H1 (cell line): ENCODE data around the gene PTS. TPM values are rescaled to one million over a fixed set of nuclear protein-coding genes. Genes with fewer than 3 reads are reported as not detected.
A peak's percentile ranks its signal among the peaks of the same experiment; 100 is the strongest.

ENCODE experiments used
- CTCF ChIA-PET: fragments of 300-600 bp; sonication (Branson Sonifier 250); formaldehyde crosslinking; loops from one replicate; lab custom pipeline; 2021; ENCODE audit not compliant: partially characterized antibody; lab: Charles Lee
- POLR2A ChIA-PET: fragments of 300-600 bp; sonication (Branson Sonifier 250); formaldehyde crosslinking; loops from one replicate; lab custom pipeline; 2021; ENCODE audit warnings: inconsistent platforms; ENCODE audit not compliant: partially characterized antibody; lab: Charles Lee
- DNase-seq, 2 experiments: peaks; one replicate each; pipeline versions ENCODE4 v3.0.0 to v3.0.0-alpha.2; 2010 to 2022; ENCODE audit warnings: low spot score in 2 of 2, low read depth in 1 of 2, mixed read lengths in 1 of 2
- FAIRE-seq: peaks from 2 replicates; lab custom pipeline; 2011; peaks lifted over from hg19 to GRCh38; lab: Jason Lieb, UNC
- H2AFZ ChIP-seq: 2 replicates; pipeline ENCODE4 v1.8.1; 2012; ENCODE audit warnings: low read length, inconsistent platforms
- H2AK5ac ChIP-seq: 2 replicates; pipeline ENCODE4 v1.6.1; 2013; ENCODE audit warnings: low read depth, low read length
- H2BK120ac ChIP-seq: replicated peaks from 2 replicates; pipeline ENCODE3; 2013; ENCODE audit warnings: low read depth, low read length, inconsistent platforms
- H2BK12ac ChIP-seq: 2 replicates; pipeline ENCODE4 v1.6.1; 2013; ENCODE audit warnings: low read depth, low read length
- H2BK15ac ChIP-seq: 2 replicates; pipeline ENCODE4 v1.6.1; 2013; ENCODE audit warnings: low read length
- H2BK20ac ChIP-seq: 2 replicates; pipeline ENCODE4 v1.6.1; 2013; ENCODE audit warnings: low read length
- H2BK5ac ChIP-seq: 2 replicates; pipeline ENCODE4 v1.6.1; 2013; ENCODE audit warnings: low read depth, low read length
- H3K14ac ChIP-seq: 2 replicates; pipeline ENCODE4 v1.6.1; 2013; ENCODE audit warnings: inconsistent platforms; ENCODE audit not compliant: insufficient read length
- H3K18ac ChIP-seq: 2 replicates; pipeline ENCODE4 v1.6.1; 2013; ENCODE audit warnings: low read length; ENCODE audit errors: extremely low read depth
- H3K23ac ChIP-seq: 2 replicates; pipeline ENCODE4 v1.6.1; 2013; ENCODE audit warnings: inconsistent platforms; ENCODE audit not compliant: insufficient read length
- H3K23me2 ChIP-seq: 2 replicates; pipeline ENCODE4 v1.6.1; 2013; ENCODE audit warnings: low read depth, low read length
- H3K27ac ChIP-seq: 2 replicates; pipeline ENCODE4 v1.6.1; 2011; ENCODE audit warnings: low read depth, low read length, inconsistent platforms
- H3K27me3 ChIP-seq, 4 experiments: replicated peaks in 1 of 4; 1 replicate in 1 of 4; 2 replicates in 3 of 4; pipeline versions ENCODE4 v1.6.1 to v1.8.1; 2011 to 2013; ENCODE audit warnings: low read length in 3 of 4, mild to moderate bottlenecking in 3 of 4, inconsistent platforms in 2 of 4, mixed read lengths in 2 of 4, moderate library complexity in 1 of 4; ENCODE audit not compliant: control insufficient read depth in 3 of 4, insufficient read depth in 3 of 4; ENCODE audit errors: extremely low read depth in 1 of 4
- H3K36me3 ChIP-seq, 4 experiments: 2 replicates each; pipeline versions ENCODE4 v1.6.1 to v1.8.1; 2011 to 2013; ENCODE audit warnings: mild to moderate bottlenecking in 4 of 4, low read length in 3 of 4, moderate library complexity in 2 of 4, control low read depth in 1 of 4, inconsistent platforms in 1 of 4; ENCODE audit not compliant: insufficient read depth in 4 of 4, control insufficient read depth in 2 of 4
- H3K4ac ChIP-seq: replicated peaks from 2 replicates; pipeline ENCODE3; 2013; ENCODE audit warnings: low read length, low read depth, mixed read lengths, inconsistent platforms; ENCODE audit not compliant: insufficient read length
- H3K4me1 ChIP-seq, 4 experiments: replicated peaks in 1 of 4; 1 replicate in 1 of 4; 2 replicates in 3 of 4; pipeline versions ENCODE4 v1.6.1 to v1.8.1; 2011 to 2013; ENCODE audit warnings: low read length in 3 of 4, inconsistent platforms in 2 of 4, mixed read lengths in 1 of 4; ENCODE audit not compliant: insufficient read depth in 4 of 4, control insufficient read depth in 3 of 4
- H3K4me2 ChIP-seq, 2 experiments: 2 replicates each; pipeline versions ENCODE4 v1.6.1 to v1.8.1; 2011 to 2013; ENCODE audit warnings: low read depth in 2 of 2, low read length in 2 of 2, control low read depth in 1 of 2, inconsistent platforms in 1 of 2, mild to moderate bottlenecking in 1 of 2; ENCODE audit not compliant: insufficient read depth in 1 of 2
- H3K4me3 ChIP-seq, 4 experiments: fragments of 200-600, 300-600 bp in 1 of 4; sonication (generic), shearing (Covaris generic), sonication (Bioruptor Twin) in 1 of 4; 2 replicates each; pipeline versions ENCODE4 v1.5.1 to v1.8.1; 2011 to 2016; ENCODE audit warnings: low read length in 4 of 4, low read depth in 3 of 4, control low read depth in 2 of 4, inconsistent platforms in 2 of 4, mild to moderate bottlenecking in 2 of 4, mixed read lengths in 1 of 4, moderate library complexity in 1 of 4; ENCODE audit not compliant: insufficient read depth in 2 of 4; ENCODE audit errors: extremely low read depth in 1 of 4
- H3K56ac ChIP-seq: replicated peaks from 2 replicates; pipeline ENCODE3; 2013; ENCODE audit warnings: low read depth, mild to moderate bottlenecking, mixed read lengths, low read length, inconsistent platforms; ENCODE audit not compliant: insufficient read length
- H3K79me1 ChIP-seq: 2 replicates; pipeline ENCODE4 v1.6.1; 2013; ENCODE audit warnings: low read depth, low read length, control low read depth
- H3K79me2 ChIP-seq, 2 experiments: 2 replicates each; pipeline versions ENCODE4 v1.6.1 to v1.8.1; 2012 to 2013; ENCODE audit warnings: low read length in 2 of 2, mild to moderate bottlenecking in 2 of 2, inconsistent platforms in 1 of 2; ENCODE audit not compliant: insufficient read depth in 2 of 2, control insufficient read depth in 1 of 2
- H3K9ac ChIP-seq, 4 experiments: replicated peaks in 1 of 4; 1 replicate in 1 of 4; 2 replicates in 3 of 4; pipeline versions ENCODE4 v1.6.1 to v1.8.1; 2011 to 2013; ENCODE audit warnings: low read depth in 3 of 4, low read length in 3 of 4, control low read depth in 2 of 4, mild to moderate bottlenecking in 2 of 4, moderate library complexity in 2 of 4, inconsistent platforms in 1 of 4; ENCODE audit errors: extremely low read depth in 1 of 4
- H3K9me3 ChIP-seq, 2 experiments: 2 replicates each; pipeline versions ENCODE4 v1.6.1 to v1.8.1; 2012 to 2013; ENCODE audit warnings: mild to moderate bottlenecking in 2 of 2, moderate library complexity in 2 of 2, control low read depth in 1 of 2, inconsistent platforms in 1 of 2, low read depth in 1 of 2, low read length in 1 of 2, mixed read lengths in 1 of 2; ENCODE audit not compliant: insufficient read depth in 2 of 2
- H4K20me1 ChIP-seq, 2 experiments: replicated peaks in 1 of 2; 2 replicates each; pipeline versions ENCODE3 to v1.8.1; 2011 to 2013; ENCODE audit warnings: inconsistent platforms in 2 of 2, low read length in 2 of 2, mild to moderate bottlenecking in 1 of 2; ENCODE audit not compliant: insufficient read depth in 2 of 2, control insufficient read depth in 1 of 2
- H4K5ac ChIP-seq: 2 replicates; pipeline ENCODE4 v1.6.1; 2013; ENCODE audit warnings: low read length, low read depth, mixed read lengths, inconsistent platforms; ENCODE audit not compliant: insufficient read length
- H4K8ac ChIP-seq: 2 replicates; pipeline ENCODE4 v1.8.0; 2013; ENCODE audit warnings: mild to moderate bottlenecking, moderate library complexity, low read length, inconsistent platforms; ENCODE audit not compliant: insufficient read depth; ENCODE audit errors: extremely low read depth
- H4K91ac ChIP-seq: replicated peaks from 2 replicates; pipeline ENCODE3; 2013; ENCODE audit warnings: low read length, mixed read lengths, inconsistent platforms; ENCODE audit not compliant: insufficient read length
- BACH1 ChIP-seq: IDR thresholded peaks from 2 replicates; pipeline ENCODE4 v1.6.1; 2012; ENCODE audit warnings: low read length, improper control_type of control experiment
- BRCA1 ChIP-seq: IDR thresholded peaks from 2 replicates; pipeline ENCODE4 v1.6.1; 2012; ENCODE audit warnings: low read depth, low read length, improper control_type of control experiment
- HDAC6 ChIP-seq: IDR thresholded peaks from one replicate; pipeline ENCODE4 v1.7.1; 2012; ENCODE audit warnings: low read depth, mild to moderate bottlenecking, inconsistent platforms, low read length, moderate library complexity
- JUN ChIP-seq: IDR thresholded peaks from 2 replicates; pipeline ENCODE4 v1.6.1; 2011; ENCODE audit warnings: low read depth, mild to moderate bottlenecking, improper control_type of control experiment, low read length
- KDM1A ChIP-seq: fragments of 200-600, 300-600 bp; sonication (generic); IDR thresholded peaks from 2 replicates; pipeline ENCODE4 v1.7.1; 2016; ENCODE audit warnings: mild to moderate bottlenecking, low read length, borderline replicate concordance
- PHF8 ChIP-seq: fragments of 200-600 bp; sonication (generic); conservative IDR thresholded peaks from 2 replicates; pipeline ENCODE4 v1.7.1; 2012; ENCODE audit warnings: low read depth, mild to moderate bottlenecking, inconsistent platforms, low read length, moderate library complexity
- POLR2A ChIP-seq, 2 experiments: IDR thresholded peaks; 1 replicate in 1 of 2; 2 replicates in 1 of 2; pipeline ENCODE4 v1.6.1; 2011; ENCODE audit warnings: low read depth in 2 of 2, low read length in 2 of 2, mild to moderate bottlenecking in 2 of 2; ENCODE audit errors: control extremely low read depth in 1 of 2
- RBBP5 ChIP-seq: IDR thresholded peaks from 2 replicates; pipeline ENCODE4 v1.7.1; 2012; ENCODE audit warnings: low read depth, mild to moderate bottlenecking, inconsistent platforms, low read length, moderate library complexity, borderline replicate concordance
- RNF2 ChIP-seq: fragments of 200-900, 300-1000 bp; sonication (generic); IDR thresholded peaks from 2 replicates; pipeline ENCODE4 v1.7.1; 2016; ENCODE audit warnings: borderline replicate concordance, low read depth, mild to moderate bottlenecking, antibody characterized with exemption, low read length; ENCODE audit not compliant: poor library complexity, severe bottlenecking; ENCODE audit errors: missing control alignments
- SIX5 ChIP-seq: IDR thresholded peaks from 2 replicates; pipeline ENCODE4 v1.6.1; 2011; ENCODE audit warnings: mild to moderate bottlenecking, low read depth, low read length
- WGBS, 2 experiments: shearing (Covaris generic) in 1 of 2; methylation state at CpG; one replicate each; pipeline versions ENCODE4 v1.1.6 to v1.1.7; 2013 to 2015; ENCODE audit warnings: low lambda C conversion rate in 2 of 2, mixed read lengths in 2 of 2, inconsistent platforms in 1 of 2, low coverage in 1 of 2, missing lambda C conversion rate in 1 of 2; ENCODE audit not compliant: insufficient replicate concordance in 2 of 2, insufficient coverage in 1 of 2, insufficient read length in 1 of 2; ENCODE audit errors: extremely low coverage in 1 of 2, missing lambda C conversion rate in 1 of 2; 5-methylcytosine and 5-hydroxymethylcytosine counted together
- polyA plus RNA-seq, 7 experiments: library from polyadenylated mRNA; depleted of rRNA in 3 of 7; stranded (reverse) in 5 of 7; unstranded in 2 of 7; fragments of >200 nt in 5 of 7; fragments of 200-250 nt in 2 of 7; gene quantifications; 1 replicate in 5 of 7; 2 replicates in 1 of 7; 4 replicates in 1 of 7; pipeline versions ENCODE4 v1.2.1 to v1.2.3, GENCODE V29; 2011 to 2013; ENCODE audit warnings: missing spikeins in 2 of 7, mixed read lengths in 2 of 7
- total RNA-seq: library from RNA; stranded (reverse); fragmentation: NEBNext Ultra II Directional; extraction: Animal tissue kit (Norgen Biotek cat#: 25700); gene quantifications from 2 replicates; pipeline ENCODE4 v1.2.1, GENCODE V29; 2021

Gene PTS
- total and polyA plus RNA-seq, 2 of the 8 experiments (the other 6 are each of a cell fraction or from before 2014, with no cell fraction given) = 18.3 to 25.9 TPM

GRCh38 chr11:112274007-112274783, 48.0 kb downstream of the PTS start:
- H3K4ac ChIP-seq = no peak overlapping the region
- no peak overlapping the region for H3K4me2 ChIP-seq
- DNase-seq (no peak), FAIRE-seq (no peak)
- no peaks in the 10 kb centered on the region for H3K79me2 ChIP-seq
- no peak overlapping the region for H2BK5ac ChIP-seq
- H2BK12ac ChIP-seq = no peak overlapping the region
- H3K27ac ChIP-seq = no peak overlapping the region
- POLR2A ChIA-PET = interaction anchor here (1.0 kb wide), 1 partner anchor 9 kb away, joined by 3 read pairs; no protein-coding TSS in a partner anchor
- no peak overlapping the region for H3K14ac ChIP-seq
- H2BK120ac ChIP-seq = no peak overlapping the region
- no peak overlapping the region for H2AK5ac ChIP-seq
- no peak overlapping the region for H4K91ac ChIP-seq
- no peaks in the 10 kb centered on the region for H3K36me3 ChIP-seq
- H3K23ac ChIP-seq = no peak overlapping the region
- H4K5ac ChIP-seq = no peak overlapping the region
- no peak overlapping the region for H3K9ac ChIP-seq
- H4K8ac ChIP-seq = no peak overlapping the region
- no peak overlapping the region for H2BK15ac ChIP-seq
- H2AFZ ChIP-seq = no peak overlapping the region
- no peaks in the 10 kb centered on the region for H3K9me3 ChIP-seq
- CTCF ChIA-PET = interaction anchor here (0.6 to 2.2 kb wide), 11 partner anchors 9 to 510 kb away, joined by 3 to 13 read pairs (median 3); partner anchors contain the start of gene PTS
- 90 to 100% methylated on average over 2 to 7 of the region's 7 CpGs for WGBS, 2 experiments
- H3K4me3 ChIP-seq = no peak overlapping the region
- no peaks in the 10 kb centered on the region for H4K20me1 ChIP-seq
- no peak overlapping the region for H3K18ac ChIP-seq
- H2BK20ac ChIP-seq = no peak overlapping the region
- H3K79me1 ChIP-seq = no peaks in the 10 kb centered on the region
- H3K56ac ChIP-seq = peak overlapping the region; percentile 10
- H3K23me2 ChIP-seq = no peaks in the 10 kb centered on the region; the same call in 1 of the 2 replicates
- H3K4me1 ChIP-seq = no peaks in the 10 kb centered on the region; a peak in 1 of 7 replicates
- H3K27me3 ChIP-seq = no peaks in the 10 kb centered on the region
- TF ChIP-seq SIX5 (no peak), BACH1 (no peak), JUN (no peak), RBBP5 (no peak), RNF2 (no peak), HDAC6 (no peak), PHF8 (no peak), POLR2A (IDR thresholded peaks at IDR 0.05; ENCODE audit: control extremely low read depth in 1 of 2, low read depth in 2 of 2, low read length in 2 of 2) (no peak), KDM1A (no peak), BRCA1 (no peak)
- TF ChIP-seq, all 59 proteins: peak for 0
